OCI-LY1 (cell line): ENCODE data around the gene ATF6.

ENCODE experiments used
- EZH2 ChIP-seq: fragments of 200-600 bp; sonication (generic), shearing (Covaris generic); IDR thresholded peaks from 2 replicates; pipeline ENCODE4 v1.8.0; 2017; ENCODE audit warnings: borderline replicate concordance, mixed run types, mild to moderate bottlenecking, antibody characterized with exemption, low read length, moderate library complexity, mixed read lengths
- TF ChIP-seq, protein P1 (sequence below): fragments of 200-600 bp; sonication (generic), shearing (Covaris generic); IDR thresholded peaks from 2 replicates; pipeline ENCODE4 v1.5.1; 2017; ENCODE audit warnings: mild to moderate bottlenecking, antibody characterized with exemption, low read length, moderate library complexity, mixed read lengths

DNA sequence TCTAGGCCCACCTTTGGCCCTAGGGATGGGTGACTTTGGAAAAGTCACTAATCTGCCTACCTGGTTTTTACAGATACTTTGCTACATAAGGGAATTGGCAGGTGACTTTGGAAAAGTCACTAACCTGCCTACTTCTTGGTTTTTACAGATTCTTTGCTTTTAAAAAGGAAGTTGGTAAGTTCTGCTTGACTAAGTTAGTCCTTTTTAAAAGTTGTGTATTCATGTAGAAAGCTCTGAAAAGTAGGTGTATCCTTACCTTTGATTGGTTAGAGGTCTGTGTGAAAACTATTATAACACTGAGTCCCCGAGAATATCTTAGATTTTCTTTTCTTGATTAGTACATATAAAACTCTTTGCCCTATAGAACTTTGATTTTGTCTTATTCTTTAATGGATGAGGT, 12.4 kb downstream of the ATF6 start:
- TF ChIP-seq, protein P1, sequence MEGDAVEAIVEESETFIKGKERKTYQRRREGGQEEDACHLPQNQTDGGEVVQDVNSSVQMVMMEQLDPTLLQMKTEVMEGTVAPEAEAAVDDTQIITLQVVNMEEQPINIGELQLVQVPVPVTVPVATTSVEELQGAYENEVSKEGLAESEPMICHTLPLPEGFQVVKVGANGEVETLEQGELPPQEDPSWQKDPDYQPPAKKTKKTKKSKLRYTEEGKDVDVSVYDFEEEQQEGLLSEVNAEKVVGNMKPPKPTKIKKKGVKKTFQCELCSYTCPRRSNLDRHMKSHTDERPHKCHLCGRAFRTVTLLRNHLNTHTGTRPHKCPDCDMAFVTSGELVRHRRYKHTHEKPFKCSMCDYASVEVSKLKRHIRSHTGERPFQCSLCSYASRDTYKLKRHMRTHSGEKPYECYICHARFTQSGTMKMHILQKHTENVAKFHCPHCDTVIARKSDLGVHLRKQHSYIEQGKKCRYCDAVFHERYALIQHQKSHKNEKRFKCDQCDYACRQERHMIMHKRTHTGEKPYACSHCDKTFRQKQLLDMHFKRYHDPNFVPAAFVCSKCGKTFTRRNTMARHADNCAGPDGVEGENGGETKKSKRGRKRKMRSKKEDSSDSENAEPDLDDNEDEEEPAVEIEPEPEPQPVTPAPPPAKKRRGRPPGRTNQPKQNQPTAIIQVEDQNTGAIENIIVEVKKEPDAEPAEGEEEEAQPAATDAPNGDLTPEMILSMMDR: no peak
- no peak for TF ChIP-seq EZH2
